Measurements from ENCODE around the gene PCSK5.

Gene PCSK5

DNA sequence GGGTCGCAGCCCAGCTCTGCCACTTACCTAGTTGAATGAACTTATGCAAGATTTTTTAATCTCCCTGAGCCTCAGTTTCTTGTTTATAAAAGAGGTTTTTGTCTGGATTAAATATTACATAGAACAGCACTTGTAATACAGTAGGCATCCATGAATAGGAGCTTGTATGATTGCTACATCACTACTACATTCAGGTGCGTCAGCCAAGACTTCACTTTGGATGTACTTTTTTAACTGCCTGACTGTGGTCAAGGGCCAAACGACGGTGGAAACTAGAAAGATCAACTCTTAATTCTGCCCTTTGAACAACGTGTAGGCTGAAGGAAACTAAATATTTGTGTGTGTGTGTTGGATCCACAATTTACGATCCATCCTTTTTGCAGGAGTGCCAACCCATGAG, 330.9 kb downstream of the PCSK5 start:
- in situ Hi-C loops (cut with MboI; ENCODE audit: low sequenced_read_pairs), result no loop called here

DNA sequence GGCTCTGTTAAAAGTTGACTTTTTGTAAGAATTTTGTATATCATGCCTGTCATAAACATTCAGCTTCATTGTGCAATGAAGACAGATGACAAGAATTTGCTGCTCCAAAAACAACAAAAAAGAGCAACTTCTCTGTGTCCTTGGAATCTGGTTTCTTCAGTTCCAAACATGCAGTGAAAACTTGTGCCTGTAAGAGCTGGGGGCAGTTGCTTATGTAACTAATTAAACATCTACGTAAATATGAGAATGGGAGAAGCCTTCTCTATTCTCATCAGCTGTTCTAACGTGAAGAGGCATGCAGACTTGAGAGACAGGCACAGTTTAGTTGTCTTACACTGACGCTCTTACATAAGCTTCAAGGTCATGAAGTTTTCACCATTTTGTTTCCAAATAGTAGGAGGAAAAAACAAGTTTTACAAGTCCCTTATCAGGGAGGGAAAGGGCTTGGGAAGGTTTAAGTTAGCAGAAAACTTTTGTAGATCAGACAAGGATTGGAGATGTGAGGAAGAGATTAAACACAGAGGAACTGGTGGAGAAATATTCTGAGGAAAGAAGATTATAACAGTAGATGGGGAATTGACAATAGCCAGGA, 333.4 kb downstream of the PCSK5 start:
- in situ Hi-C loops (cut with MboI; ENCODE audit: low sequenced_read_pairs), result no loop called here

- in situ Hi-C loops (cut with MboI; ENCODE audit: low sequenced_read_pairs), result no loop called here
Observed at GRCh38 chr9:76227156-76227555, 336.7 kb downstream of the PCSK5 start.

DNA sequence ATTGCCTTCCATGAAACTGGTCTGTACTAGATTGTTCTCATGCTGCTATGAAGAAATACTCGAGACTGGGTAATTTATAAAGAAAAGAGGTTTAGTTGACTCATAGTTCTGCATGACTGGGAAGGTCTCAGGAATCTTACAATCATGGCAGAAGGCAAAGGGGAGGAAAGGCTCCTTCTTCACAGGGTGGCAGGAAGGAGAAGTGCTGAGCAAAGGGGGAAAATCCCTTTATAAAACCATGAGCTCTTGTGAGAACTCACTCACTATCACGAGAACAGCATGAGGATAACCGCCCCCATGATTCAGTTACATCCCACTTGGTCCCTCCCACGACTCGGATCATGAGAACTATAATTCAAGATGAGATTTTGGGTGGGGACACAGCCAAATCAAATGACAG, 340.5 kb downstream of the PCSK5 start:
- in situ Hi-C loops (cut with MboI; ENCODE audit: low sequenced_read_pairs), result no loop called here

DNA sequence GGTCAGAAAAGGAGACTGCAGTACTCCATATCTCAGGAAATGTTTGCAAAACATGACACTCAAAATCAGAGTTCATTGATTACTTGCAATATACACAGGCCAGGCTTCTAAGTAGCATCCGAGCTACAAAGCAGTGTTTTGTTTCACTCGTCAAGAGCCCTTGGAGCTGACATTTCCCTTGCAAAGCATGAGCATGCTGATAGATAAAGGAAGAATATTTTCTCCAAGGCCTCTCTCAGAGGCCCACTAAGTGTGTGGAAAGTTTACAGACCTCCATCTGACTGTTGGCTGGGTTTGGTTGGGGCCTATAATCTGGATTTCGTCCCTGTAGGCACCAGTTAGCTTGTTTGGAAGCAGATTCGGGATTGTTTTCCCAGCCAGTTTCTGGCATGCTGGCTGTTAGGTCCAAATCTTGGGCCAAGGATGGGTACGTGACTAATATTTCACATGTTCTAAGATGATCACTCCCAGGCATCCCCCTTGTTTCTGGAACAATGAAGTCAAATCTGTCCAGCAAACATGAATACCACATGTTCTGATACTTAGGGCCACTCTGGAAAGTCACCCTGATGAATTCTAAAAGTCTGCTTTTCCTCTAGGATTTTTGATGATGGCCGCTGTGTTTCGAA, 342.5 kb downstream of the PCSK5 start:
- in situ Hi-C loops (cut with MboI; ENCODE audit: low sequenced_read_pairs), result no loop called here

- in situ Hi-C loops (cut with MboI; ENCODE audit: low sequenced_read_pairs), result no loop called here
Observed at GRCh38 chr9:76240578-76240977, 350.1 kb downstream of the PCSK5 start.

GRCh38 chr9:76245518-76245917, 355.0 kb downstream of the PCSK5 start:
- in situ Hi-C loops (cut with MboI; ENCODE audit: low sequenced_read_pairs), result no loop called here

- in situ Hi-C loops (cut with MboI; ENCODE audit: low sequenced_read_pairs), result no loop called here
Observed at GRCh38 chr9:76246680-76247079, 356.2 kb downstream of the PCSK5 start.

GRCh38 chr9:76247426-76247825, 357.0 kb downstream of the PCSK5 start:
- in situ Hi-C loops (cut with MboI; ENCODE audit: low sequenced_read_pairs), result no loop called here

GRCh38 chr9:76249309-76249708, 358.8 kb downstream of the PCSK5 start:
- in situ Hi-C loops (cut with MboI; ENCODE audit: low sequenced_read_pairs), result no loop called here

- in situ Hi-C loops (cut with MboI; ENCODE audit: low sequenced_read_pairs), result no loop called here
Observed at GRCh38 chr9:76255781-76256455, 365.4 kb downstream of the PCSK5 start.

DNA sequence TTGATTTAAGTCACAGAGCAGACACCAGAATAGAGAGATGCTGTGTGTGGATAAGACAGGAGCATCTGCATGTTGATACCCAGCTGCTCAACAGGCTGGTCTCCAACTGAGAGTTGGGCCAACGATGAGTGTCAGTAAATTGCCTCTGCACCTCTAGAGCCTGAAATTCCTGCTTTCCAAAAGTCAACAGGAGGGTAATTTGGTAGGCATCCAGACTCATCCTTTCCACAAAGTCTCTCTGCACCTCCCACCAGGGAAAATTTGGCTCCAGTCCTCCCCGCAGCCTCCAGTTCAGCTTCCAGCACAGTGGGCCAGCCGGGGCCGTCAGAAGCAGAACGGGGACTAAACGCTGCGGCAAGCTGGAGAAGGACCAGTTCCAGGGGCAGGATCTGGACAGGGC, 366.8 kb downstream of the PCSK5 start:
- in situ Hi-C loops (cut with MboI; ENCODE audit: low sequenced_read_pairs), result no loop called here

DNA sequence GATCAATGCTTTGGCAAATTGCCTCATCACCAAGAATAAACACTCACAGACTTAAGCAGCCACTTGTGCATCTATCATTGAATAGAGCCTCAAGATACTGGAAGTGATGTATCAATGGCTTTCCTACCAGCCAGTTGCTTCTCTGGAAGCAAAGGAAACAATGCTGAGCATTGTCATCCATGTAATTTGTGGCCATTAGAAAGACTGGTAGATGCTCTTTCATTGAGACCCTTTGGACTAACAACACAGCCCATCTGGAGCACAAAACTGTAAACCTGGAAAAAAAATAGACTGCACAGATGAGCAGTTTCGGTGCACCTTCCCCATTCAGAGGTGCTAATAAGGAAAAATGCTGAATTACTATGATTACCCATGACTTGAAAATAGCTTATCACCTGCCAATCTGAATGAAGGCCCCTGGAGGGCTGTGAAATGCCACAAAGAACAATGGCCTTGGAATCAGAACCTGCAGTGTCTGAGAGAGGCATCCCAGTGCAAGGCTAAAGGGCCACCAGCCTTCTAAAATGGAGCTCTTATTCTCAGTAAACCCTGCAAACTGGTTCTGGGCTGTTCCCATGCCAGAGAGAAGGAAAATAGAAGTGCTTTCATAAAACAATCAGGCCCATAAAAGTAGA, 376.3 kb downstream of the PCSK5 start:
- in situ Hi-C loops (cut with MboI; ENCODE audit: low sequenced_read_pairs), result no loop called here

- in situ Hi-C loops (cut with MboI; ENCODE audit: low sequenced_read_pairs), result no loop called here
Observed at GRCh38 chr9:76267284-76267652, 376.8 kb downstream of the PCSK5 start.

DNA sequence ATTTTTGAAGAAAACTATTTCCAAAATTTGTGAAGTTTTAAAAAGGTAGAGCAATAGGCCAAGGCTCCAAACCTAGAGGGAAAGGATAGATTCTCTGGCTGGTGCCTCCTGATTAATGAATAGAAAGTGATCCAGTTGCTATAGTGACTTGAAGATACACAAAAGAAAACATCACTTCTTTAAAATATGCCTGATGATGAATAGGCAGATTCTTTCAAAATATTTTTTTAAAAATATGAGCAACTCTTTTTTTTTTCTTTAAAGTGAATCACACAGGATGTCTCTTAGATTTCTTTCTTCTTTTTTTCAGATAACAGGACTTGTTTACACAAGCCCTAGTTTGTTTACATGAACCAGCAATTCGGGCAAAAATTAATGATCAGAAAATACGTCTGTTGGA, 379.3 kb downstream of the PCSK5 start:
- in situ Hi-C loops (cut with MboI; ENCODE audit: low sequenced_read_pairs), result no loop called here

DNA sequence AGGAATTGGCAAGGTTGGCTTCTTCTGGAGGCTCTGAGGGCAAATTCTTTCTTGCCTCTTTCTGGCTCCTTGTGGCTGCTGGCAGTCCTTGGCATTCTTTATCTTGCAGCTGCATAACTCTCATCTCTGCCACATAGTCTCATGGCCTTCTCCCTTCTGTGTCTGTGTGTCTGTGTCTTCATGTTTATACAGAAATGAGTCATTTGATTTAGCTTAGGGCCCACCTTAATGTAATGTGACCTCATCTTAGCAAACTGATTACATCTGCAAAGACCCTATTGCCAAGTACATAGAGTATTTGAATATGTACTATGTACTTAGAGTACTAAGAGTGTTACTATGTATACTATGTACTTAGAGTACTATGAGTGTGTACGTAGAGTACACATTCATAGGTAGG, 381.3 kb downstream of the PCSK5 start:
- in situ Hi-C loops (cut with MboI; ENCODE audit: low sequenced_read_pairs), result no loop called here

GRCh38 chr9:76289042-76289441, 398.6 kb downstream of the PCSK5 start:
- in situ Hi-C loops (cut with MboI; ENCODE audit: low sequenced_read_pairs), result no loop called here

DNA sequence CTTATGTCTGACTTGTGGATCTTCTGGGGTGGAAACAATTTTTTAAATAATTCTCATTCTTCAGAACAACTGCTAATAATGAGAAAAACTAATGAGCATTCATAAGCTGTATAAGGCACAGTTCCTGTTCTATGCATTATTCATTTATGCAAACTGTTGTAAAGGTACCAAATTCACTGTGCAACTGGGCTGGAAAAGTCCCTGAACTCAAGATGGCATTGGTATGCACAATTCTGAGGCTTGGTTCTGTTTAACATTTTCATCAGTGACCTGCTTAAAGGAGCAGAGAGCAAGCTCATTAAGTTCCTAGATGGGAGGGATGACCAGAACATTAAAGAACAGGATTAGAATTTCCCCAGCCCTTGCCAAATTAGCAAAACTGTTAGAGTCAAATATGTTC, 399.2 kb downstream of the PCSK5 start:
- in situ Hi-C loops (cut with MboI; ENCODE audit: low sequenced_read_pairs), result no loop called here

GRCh38 chr9:76290555-76290954, 400.1 kb downstream of the PCSK5 start:
- in situ Hi-C loops (cut with MboI; ENCODE audit: low sequenced_read_pairs), result no loop called here

GRCh38 chr9:76292246-76292645, 401.8 kb downstream of the PCSK5 start:
- in situ Hi-C loops (cut with MboI; ENCODE audit: low sequenced_read_pairs), result no loop called here

- in situ Hi-C loops (cut with MboI; ENCODE audit: low sequenced_read_pairs), result no loop called here
Observed at GRCh38 chr9:76292658-76293057, 402.2 kb downstream of the PCSK5 start.

GRCh38 chr9:76294301-76294700, 403.8 kb downstream of the PCSK5 start:
- in situ Hi-C loops (cut with MboI; ENCODE audit: low sequenced_read_pairs), result no loop called here

Data from HL-60/S4 (cell line).